Loucy (cell line): ENCODE measurements around the gene UXT.

Experiments
- H2AFZ ChIP-seq: fragments of 200-600 bp; sonication (generic); 2 replicates; pipeline ENCODE4 v1.6.0; 2016; ENCODE audit warnings: antibody characterized with exemption, mild to moderate bottlenecking, low read length, moderate library complexity
- H3F3A ChIP-seq: fragments of 200-600 bp; 2 replicates; pipeline ENCODE4 v1.6.0; 2016; ENCODE audit warnings: antibody characterized with exemption, low read depth, mild to moderate bottlenecking
- H3K27me3 ChIP-seq: fragments of 200-600 bp; sonication (generic); 2 replicates; pipeline ENCODE4 v1.6.1; 2014; ENCODE audit warnings: low read length, mild to moderate bottlenecking; ENCODE audit not compliant: insufficient read depth, poor library complexity, severe bottlenecking
- H3K36me3 ChIP-seq: fragments of 200-600 bp; sonication (generic); 2 replicates; pipeline ENCODE4 v1.6.1; 2016; ENCODE audit warnings: low read length; ENCODE audit not compliant: insufficient read depth
- H3K4me1 ChIP-seq: fragments of 200-600 bp; sonication (generic); 2 replicates; pipeline ENCODE4 v1.5.1; 2014; ENCODE audit warnings: low read length, mild to moderate bottlenecking; ENCODE audit not compliant: insufficient read depth, poor library complexity, severe bottlenecking
- H3K4me2 ChIP-seq: fragments of 200-600 bp; sonication (generic); 2 replicates; pipeline ENCODE4 v1.6.0; 2014; ENCODE audit warnings: antibody characterized with exemption, low read length, low read depth, mild to moderate bottlenecking; ENCODE audit not compliant: poor library complexity, severe bottlenecking
- H3K4me3 ChIP-seq: fragments of 200-600 bp; sonication (generic); 2 replicates; pipeline ENCODE4 v1.5.1; 2014; ENCODE audit warnings: low read length, mild to moderate bottlenecking, mixed read lengths; ENCODE audit not compliant: poor library complexity, severe bottlenecking
- H3K79me2 ChIP-seq: fragments of 200-600 bp; sonication (generic); 2 replicates; pipeline ENCODE4 v1.6.1; 2014; ENCODE audit warnings: low read length; ENCODE audit not compliant: insufficient read depth
- H3K9ac ChIP-seq: fragments of 200-600 bp; sonication (generic); 2 replicates; pipeline ENCODE4 v1.6.0; 2014; ENCODE audit warnings: mild to moderate bottlenecking, low read depth, low read length, moderate library complexity; ENCODE audit not compliant: poor library complexity, severe bottlenecking
- H3K9me2 ChIP-seq: fragments of 200-600 bp; sonication (generic); replicated peaks from 2 replicates; pipeline ENCODE4 v1.6.1; 2016; ENCODE audit warnings: low read depth, low read length, mixed read lengths
- H3K9me3 ChIP-seq: fragments of 200-600 bp; sonication (generic); 2 replicates; pipeline ENCODE4 v1.6.1; 2014; ENCODE audit warnings: mild to moderate bottlenecking, antibody characterized with exemption, low read length, low read depth; ENCODE audit not compliant: insufficient read depth
- H4K20me1 ChIP-seq: fragments of 200-600 bp; sonication (generic); 2 replicates; pipeline ENCODE4 v1.6.0; 2014; ENCODE audit warnings: antibody characterized with exemption, low read length, mild to moderate bottlenecking; ENCODE audit not compliant: insufficient read depth, poor library complexity, severe bottlenecking
- EZH2phosphoT487 ChIP-seq: fragments of 200-600 bp; IDR thresholded peaks from 2 replicates; pipeline ENCODE4 v1.6.1; 2018; ENCODE audit warnings: antibody characterized with exemption, mild to moderate bottlenecking, moderate library complexity, borderline replicate concordance
- TF ChIP-seq, protein P1 (sequence below): fragments of 200-600 bp; sonication (generic); conservative IDR thresholded peaks from 2 replicates; pipeline ENCODE4 v1.5.1; 2014; ENCODE audit warnings: mild to moderate bottlenecking, antibody characterized with exemption, low read length

Gene UXT

DNA sequence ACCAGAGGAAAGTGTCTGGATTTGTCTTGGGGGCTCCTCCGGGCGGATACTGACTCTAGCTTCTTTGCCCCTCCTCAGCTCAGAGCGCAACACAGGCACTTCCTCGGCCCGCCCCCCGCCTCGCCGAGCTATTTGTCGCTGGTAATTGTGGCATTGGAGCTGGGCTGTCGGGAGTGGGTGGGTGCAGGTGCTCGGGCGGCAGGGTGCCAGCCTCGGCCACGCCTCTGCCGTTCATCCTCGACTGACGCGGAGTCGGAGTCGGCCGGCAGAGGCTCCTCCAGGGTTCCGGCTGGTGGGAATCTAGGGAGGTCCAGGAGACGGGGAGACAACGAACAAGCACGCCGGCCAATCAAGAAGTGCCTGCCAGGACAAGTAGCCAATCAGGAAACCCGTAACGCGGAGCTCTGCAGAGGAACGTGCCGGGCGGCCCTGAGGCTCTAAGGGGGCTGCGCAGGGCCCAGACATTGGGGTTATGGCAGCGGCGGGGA is 35.4 kb downstream of the UXT start:
- H3K4me3 ChIP-seq = no peak overlapping the region

DNA sequence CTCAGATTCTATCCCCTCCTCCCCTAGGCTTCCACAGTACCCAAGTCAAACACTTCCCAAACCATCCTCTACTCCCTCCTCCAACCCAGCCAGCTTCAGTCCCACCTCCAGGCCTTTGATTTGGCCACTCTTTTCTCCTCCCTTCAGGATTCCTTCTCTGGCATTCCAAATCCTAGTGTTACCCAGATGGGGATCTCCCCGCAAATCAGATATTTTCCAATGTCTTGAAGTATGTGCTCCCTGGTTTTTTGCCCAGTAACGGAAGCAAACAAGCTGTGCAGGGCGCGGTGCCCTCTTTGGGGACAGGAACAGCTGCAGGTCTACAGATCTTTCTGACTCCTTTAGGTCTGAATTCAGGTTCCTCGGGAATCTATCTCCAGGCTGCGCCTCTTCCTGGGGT is 37.1 kb downstream of the UXT start:
- no peak for TF ChIP-seq EZH2phosphoT487
- TF ChIP-seq, protein P1, sequence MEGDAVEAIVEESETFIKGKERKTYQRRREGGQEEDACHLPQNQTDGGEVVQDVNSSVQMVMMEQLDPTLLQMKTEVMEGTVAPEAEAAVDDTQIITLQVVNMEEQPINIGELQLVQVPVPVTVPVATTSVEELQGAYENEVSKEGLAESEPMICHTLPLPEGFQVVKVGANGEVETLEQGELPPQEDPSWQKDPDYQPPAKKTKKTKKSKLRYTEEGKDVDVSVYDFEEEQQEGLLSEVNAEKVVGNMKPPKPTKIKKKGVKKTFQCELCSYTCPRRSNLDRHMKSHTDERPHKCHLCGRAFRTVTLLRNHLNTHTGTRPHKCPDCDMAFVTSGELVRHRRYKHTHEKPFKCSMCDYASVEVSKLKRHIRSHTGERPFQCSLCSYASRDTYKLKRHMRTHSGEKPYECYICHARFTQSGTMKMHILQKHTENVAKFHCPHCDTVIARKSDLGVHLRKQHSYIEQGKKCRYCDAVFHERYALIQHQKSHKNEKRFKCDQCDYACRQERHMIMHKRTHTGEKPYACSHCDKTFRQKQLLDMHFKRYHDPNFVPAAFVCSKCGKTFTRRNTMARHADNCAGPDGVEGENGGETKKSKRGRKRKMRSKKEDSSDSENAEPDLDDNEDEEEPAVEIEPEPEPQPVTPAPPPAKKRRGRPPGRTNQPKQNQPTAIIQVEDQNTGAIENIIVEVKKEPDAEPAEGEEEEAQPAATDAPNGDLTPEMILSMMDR = no peak

More for the DNA sequence above, 35.4 kb downstream of the UXT start:
- Histone ChIP-seq H4K20me1 (no peaks in the 10 kb centered on the region), H3K4me2 (no peak overlapping the region), H3K9me3 (no peaks in the 10 kb centered on the region), H3K27me3 (no peaks in the 10 kb centered on the region), H3F3A (no peaks in the 10 kb centered on the region), H2AFZ (no peak overlapping the region), H3K9ac (no peak overlapping the region), H3K4me1 (no peaks in the 10 kb centered on the region), H3K9me2 (no peaks in the 10 kb centered on the region), H3K79me2 (no peaks in the 10 kb centered on the region), H3K36me3 (no peaks in the 10 kb centered on the region)
- TF ChIP-seq EZH2phosphoT487 = no peak
- TF ChIP-seq, protein P1 = no peak

DNA sequence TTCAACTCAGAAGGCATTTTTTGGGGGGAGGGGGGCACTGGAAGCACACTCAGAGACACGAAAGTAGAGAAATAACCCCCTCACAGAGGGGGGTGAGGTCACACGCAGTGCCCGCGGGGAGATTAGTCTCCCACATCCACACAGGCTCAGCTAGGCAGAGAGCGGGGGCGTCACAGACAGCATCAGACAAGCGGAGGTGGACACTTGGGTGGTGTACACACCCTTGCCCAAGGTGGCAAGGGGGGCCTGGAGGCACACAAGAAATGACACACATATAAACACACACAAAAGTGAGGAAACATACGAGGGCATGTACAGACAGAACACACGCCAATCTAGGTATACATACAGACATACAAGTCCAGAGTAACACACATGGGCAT is 38.7 kb downstream of the UXT start:
- Histone ChIP-seq H3K9me3 (no peaks in the 10 kb centered on the region), H3K9me2 (no peaks in the 10 kb centered on the region), H3K79me2 (no peaks in the 10 kb centered on the region), H4K20me1 (no peaks in the 10 kb centered on the region), H3K36me3 (no peaks in the 10 kb centered on the region), H3K4me1 (no peaks in the 10 kb centered on the region), H3F3A (no peaks in the 10 kb centered on the region), H3K4me2 (no peak overlapping the region), H2AFZ (no peak overlapping the region), H3K27me3 (no peaks in the 10 kb centered on the region), H3K9ac (no peak overlapping the region), H3K4me3 (no peak overlapping the region)
- TF ChIP-seq EZH2phosphoT487 = no peak
- TF ChIP-seq, protein P1 = no peak

More for the DNA sequence above, 37.1 kb downstream of the UXT start:
- Histone ChIP-seq H3K4me2 (no peak overlapping the region), H3K9me2 (no peaks in the 10 kb centered on the region), H3K4me1 (no peaks in the 10 kb centered on the region), H2AFZ (no peak overlapping the region), H3K36me3 (no peaks in the 10 kb centered on the region), H3K4me3 (no peak overlapping the region), H3K9me3 (no peaks in the 10 kb centered on the region), H3K27me3 (no peaks in the 10 kb centered on the region), H3F3A (no peaks in the 10 kb centered on the region), H3K9ac (no peak overlapping the region), H4K20me1 (no peaks in the 10 kb centered on the region), H3K79me2 (no peaks in the 10 kb centered on the region)
